Loucy (cell line): ENCODE results near the gene CHI3L1.

Experiments
- H2AFZ ChIP-seq: fragments of 200-600 bp; sonication (generic); 2 replicates; pipeline ENCODE4 v1.6.0; 2016; ENCODE audit warnings: antibody characterized with exemption, mild to moderate bottlenecking, low read length, moderate library complexity
- H3F3A ChIP-seq: fragments of 200-600 bp; 2 replicates; pipeline ENCODE4 v1.6.0; 2016; ENCODE audit warnings: antibody characterized with exemption, low read depth, mild to moderate bottlenecking
- H3K27me3 ChIP-seq: fragments of 200-600 bp; sonication (generic); 2 replicates; pipeline ENCODE4 v1.6.1; 2014; ENCODE audit warnings: low read length, mild to moderate bottlenecking; ENCODE audit not compliant: insufficient read depth, poor library complexity, severe bottlenecking
- H3K36me3 ChIP-seq: fragments of 200-600 bp; sonication (generic); 2 replicates; pipeline ENCODE4 v1.6.1; 2016; ENCODE audit warnings: low read length; ENCODE audit not compliant: insufficient read depth
- H3K4me1 ChIP-seq: fragments of 200-600 bp; sonication (generic); 2 replicates; pipeline ENCODE4 v1.5.1; 2014; ENCODE audit warnings: low read length, mild to moderate bottlenecking; ENCODE audit not compliant: insufficient read depth, poor library complexity, severe bottlenecking
- H3K4me2 ChIP-seq: fragments of 200-600 bp; sonication (generic); 2 replicates; pipeline ENCODE4 v1.6.0; 2014; ENCODE audit warnings: antibody characterized with exemption, low read length, low read depth, mild to moderate bottlenecking; ENCODE audit not compliant: poor library complexity, severe bottlenecking
- H3K4me3 ChIP-seq: fragments of 200-600 bp; sonication (generic); 2 replicates; pipeline ENCODE4 v1.5.1; 2014; ENCODE audit warnings: low read length, mild to moderate bottlenecking, mixed read lengths; ENCODE audit not compliant: poor library complexity, severe bottlenecking
- H3K79me2 ChIP-seq: fragments of 200-600 bp; sonication (generic); 2 replicates; pipeline ENCODE4 v1.6.1; 2014; ENCODE audit warnings: low read length; ENCODE audit not compliant: insufficient read depth
- H3K9ac ChIP-seq: fragments of 200-600 bp; sonication (generic); 2 replicates; pipeline ENCODE4 v1.6.0; 2014; ENCODE audit warnings: mild to moderate bottlenecking, low read depth, low read length, moderate library complexity; ENCODE audit not compliant: poor library complexity, severe bottlenecking
- H3K9me2 ChIP-seq: fragments of 200-600 bp; sonication (generic); replicated peaks from 2 replicates; pipeline ENCODE4 v1.6.1; 2016; ENCODE audit warnings: low read depth, low read length, mixed read lengths
- H3K9me3 ChIP-seq: fragments of 200-600 bp; sonication (generic); 2 replicates; pipeline ENCODE4 v1.6.1; 2014; ENCODE audit warnings: mild to moderate bottlenecking, antibody characterized with exemption, low read length, low read depth; ENCODE audit not compliant: insufficient read depth
- H4K20me1 ChIP-seq: fragments of 200-600 bp; sonication (generic); 2 replicates; pipeline ENCODE4 v1.6.0; 2014; ENCODE audit warnings: antibody characterized with exemption, low read length, mild to moderate bottlenecking; ENCODE audit not compliant: insufficient read depth, poor library complexity, severe bottlenecking
- CTCF ChIP-seq: fragments of 200-600 bp; sonication (generic); conservative IDR thresholded peaks from 2 replicates; pipeline ENCODE4 v1.5.1; 2014; ENCODE audit warnings: mild to moderate bottlenecking, antibody characterized with exemption, low read length
- EZH2phosphoT487 ChIP-seq: fragments of 200-600 bp; IDR thresholded peaks from 2 replicates; pipeline ENCODE4 v1.6.1; 2018; ENCODE audit warnings: antibody characterized with exemption, mild to moderate bottlenecking, moderate library complexity, borderline replicate concordance

The CHI3L1 gene

GRCh38 chr1:203150511-203151297 is 35.8 kb downstream of the CHI3L1 start:
- no peak overlapping the region for H2AFZ ChIP-seq
- no peaks in the 10 kb centered on the region for H3F3A ChIP-seq
- H4K20me1 ChIP-seq = no peaks in the 10 kb centered on the region
- no peak for TF ChIP-seq CTCF
- no peak for TF ChIP-seq EZH2phosphoT487
- H3K4me2 ChIP-seq = no peak overlapping the region
- H3K9ac ChIP-seq = no peak overlapping the region
- H3K79me2 ChIP-seq = no peaks in the 10 kb centered on the region
- peaks cover 29% of the 10 kb centered on the region for H3K4me1 ChIP-seq
- H3K36me3 ChIP-seq = no peaks in the 10 kb centered on the region
- no peaks in the 10 kb centered on the region for H3K27me3 ChIP-seq
- H3K4me3 ChIP-seq = no peak overlapping the region
- H3K9me2 ChIP-seq = no peaks in the 10 kb centered on the region
- no peaks in the 10 kb centered on the region for H3K9me3 ChIP-seq

- H3K4me2 ChIP-seq = no peak overlapping the region
- no peaks in the 10 kb centered on the region for H3K27me3 ChIP-seq
- H3K9me2 ChIP-seq = no peaks in the 10 kb centered on the region
- no peak overlapping the region for H2AFZ ChIP-seq
- no peak for TF ChIP-seq CTCF
- no peak for TF ChIP-seq EZH2phosphoT487
- no peaks in the 10 kb centered on the region for H3F3A ChIP-seq
- no peak overlapping the region for H3K9ac ChIP-seq
- H3K4me3 ChIP-seq = no peak overlapping the region
- no peaks in the 10 kb centered on the region for H3K79me2 ChIP-seq
- no peaks in the 10 kb centered on the region for H4K20me1 ChIP-seq
- H3K9me3 ChIP-seq = no peaks in the 10 kb centered on the region
- H3K36me3 ChIP-seq = no peaks in the 10 kb centered on the region
- peaks cover 29% of the 10 kb centered on the region for H3K4me1 ChIP-seq
Measured at GRCh38 chr1:203149188-203149840, 37.2 kb downstream of the CHI3L1 start.

- Histone ChIP-seq H3K9me2 (no peaks in the 10 kb centered on the region), H3K4me3 (no peak overlapping the region), H3K9me3 (no peaks in the 10 kb centered on the region), H2AFZ (no peak overlapping the region), H3K4me1 (peaks cover 22% of the 10 kb centered on the region), H3K27me3 (no peaks in the 10 kb centered on the region), H3K36me3 (no peaks in the 10 kb centered on the region), H3K4me2 (no peak overlapping the region), H3K79me2 (no peaks in the 10 kb centered on the region), H4K20me1 (no peaks in the 10 kb centered on the region), H3K9ac (no peak overlapping the region), H3F3A (no peaks in the 10 kb centered on the region)
- TF ChIP-seq EZH2phosphoT487 = no peak
- TF ChIP-seq CTCF = no peak
Measured at GRCh38 chr1:203148579-203148978, 37.9 kb downstream of the CHI3L1 start.
